ENCODE results near the gene POR.
"Not testable (repeated sequence)": the region's sequence is repeated elsewhere in the genome, so short reads cannot be mapped to it uniquely, and the experiment has no call there.

Gene POR

GRCh38 chr7:75887669-75888369 lies 27.1 kb upstream of the POR start:
- no peak for DNase-seq

DNA sequence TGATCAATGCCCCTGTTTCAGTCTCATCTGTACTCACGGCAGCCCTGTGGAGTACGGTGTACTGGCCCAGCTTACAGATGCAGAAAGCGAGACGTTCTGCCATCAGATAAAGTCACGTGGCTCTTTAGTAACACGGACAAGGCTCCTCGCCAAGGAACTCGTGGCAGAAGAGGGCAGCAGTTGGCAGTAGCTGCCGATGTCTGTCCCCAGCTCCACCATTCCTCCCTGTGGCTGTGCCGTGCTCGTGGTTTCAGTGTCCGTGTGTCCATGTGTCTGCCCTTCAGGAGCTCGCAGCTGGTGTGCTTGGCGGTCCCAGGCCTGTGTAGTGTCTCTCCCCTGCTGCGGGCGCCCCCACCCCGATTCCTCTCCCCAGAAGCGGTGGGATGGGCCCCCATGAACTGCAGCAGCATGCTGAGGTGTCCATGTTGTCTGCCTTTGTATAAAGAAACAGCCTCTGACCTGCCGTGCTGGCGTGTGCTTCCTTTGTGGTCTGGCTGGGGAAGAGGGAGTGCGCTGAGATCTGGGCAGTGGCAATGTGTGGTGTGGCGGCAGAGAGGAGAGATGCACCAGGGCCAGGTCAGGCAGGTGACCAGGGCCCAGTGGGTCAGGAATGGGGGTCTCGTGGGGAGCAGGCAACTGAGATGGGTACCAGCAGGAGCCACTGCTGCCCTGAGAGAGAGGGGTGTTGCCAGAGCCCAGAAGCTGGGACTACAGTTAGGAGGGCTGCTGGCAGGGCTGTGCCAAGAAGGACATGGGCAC lies 26.3 kb upstream of the POR start:
- no peak for DNase-seq

DNA sequence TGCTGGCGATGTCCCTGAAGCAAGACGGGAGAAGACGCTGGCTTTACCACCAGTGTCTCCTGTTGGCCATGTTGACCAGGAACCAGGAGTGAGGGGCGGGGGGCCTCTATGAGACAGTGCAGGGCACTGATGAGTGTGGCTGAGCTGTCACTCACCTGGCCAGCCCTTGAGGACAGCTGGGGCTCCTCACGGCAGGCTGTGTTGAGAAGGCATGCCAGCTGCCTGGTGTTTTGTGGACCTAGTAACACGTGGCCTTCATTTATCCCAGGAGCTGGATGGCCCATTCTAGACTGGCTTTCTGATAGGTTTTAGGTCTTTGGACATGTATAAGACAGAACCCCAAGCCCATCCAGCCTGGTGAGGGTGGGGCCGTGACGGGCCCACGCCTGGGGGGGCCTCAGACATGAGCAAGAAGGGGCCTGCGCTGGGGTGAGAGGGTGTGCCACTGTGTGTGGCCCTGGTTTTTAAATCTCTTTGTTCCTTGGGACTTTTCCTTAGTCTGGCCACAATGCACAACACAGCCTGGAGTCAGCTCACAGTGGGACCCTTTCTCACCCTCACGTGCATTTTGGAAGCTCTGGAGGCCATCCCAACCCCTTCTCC lies 25.6 kb upstream of the POR start:
- no peak for DNase-seq

- no peak for DNase-seq
These were observed 25.1 kb upstream of the POR start for GRCh38 chr7:75889826-75890225.

GRCh38 chr7:75891237-75891636 lies 23.7 kb upstream of the POR start:
- DNase-seq = not testable (repeated sequence)

DNA sequence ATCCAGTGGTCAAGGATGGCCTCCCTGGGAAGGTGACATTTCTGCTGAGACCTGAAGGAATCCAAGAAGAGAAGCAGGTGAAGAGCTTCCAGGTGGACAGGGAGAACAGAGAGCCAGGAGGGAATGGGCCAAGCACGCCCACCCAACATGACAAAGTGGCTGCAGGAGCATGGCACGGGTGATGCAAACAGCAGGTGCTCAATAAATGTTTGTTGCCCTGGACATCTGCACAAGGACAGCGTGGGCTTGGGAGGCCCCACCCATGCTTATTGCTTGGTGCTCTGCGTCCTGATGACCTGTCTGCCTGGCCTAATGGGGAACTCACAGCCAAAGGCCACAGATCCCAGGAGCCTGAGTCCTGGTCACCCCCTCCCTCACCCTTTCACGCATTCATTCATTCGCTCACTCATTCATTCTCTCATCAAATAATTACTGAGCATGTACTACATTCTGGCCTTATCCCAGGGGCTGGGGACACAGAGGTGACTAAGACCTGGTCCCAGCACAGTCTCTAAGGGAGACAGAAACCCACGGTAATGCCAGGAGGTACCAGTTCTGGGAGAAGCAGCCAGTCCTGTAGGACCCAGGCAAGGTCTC lies 23.0 kb upstream of the POR start:
- DNase-seq = no peak

DNA sequence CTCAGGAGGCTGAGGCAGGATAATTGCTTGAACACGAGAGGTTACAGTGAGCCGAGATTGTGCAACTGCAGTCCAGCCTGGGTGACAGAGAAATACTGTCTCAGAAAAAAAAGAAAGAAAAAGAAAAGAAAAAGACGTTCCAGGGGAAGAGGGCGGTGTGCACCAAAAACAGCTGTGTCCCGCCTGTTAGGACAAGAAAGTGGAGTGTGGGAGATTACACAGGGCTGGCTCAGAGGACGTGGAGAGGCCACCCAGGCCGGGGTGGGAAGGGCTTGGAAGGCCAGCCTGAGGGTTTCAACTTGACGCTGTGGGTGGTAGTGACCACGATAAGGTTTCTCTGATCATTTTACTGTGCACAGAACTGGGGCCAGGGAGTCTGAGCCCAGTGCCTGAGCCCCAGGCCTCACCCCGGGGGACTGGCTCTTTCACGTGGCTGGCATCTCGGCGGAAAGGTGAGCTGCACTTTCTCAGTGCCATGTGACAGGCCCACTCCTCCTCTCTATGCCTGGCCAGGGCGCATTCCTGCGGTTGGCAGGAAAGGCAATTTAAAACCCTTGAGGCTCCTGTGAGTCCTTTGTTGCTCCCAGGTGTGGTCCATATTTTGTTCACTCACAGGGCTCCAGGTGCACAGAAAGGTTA lies 22.2 kb upstream of the POR start:
- DNase-seq = no peak

GRCh38 chr7:75896803-75897327 lies 18.1 kb upstream of the POR start:
- no peak for DNase-seq

DNA sequence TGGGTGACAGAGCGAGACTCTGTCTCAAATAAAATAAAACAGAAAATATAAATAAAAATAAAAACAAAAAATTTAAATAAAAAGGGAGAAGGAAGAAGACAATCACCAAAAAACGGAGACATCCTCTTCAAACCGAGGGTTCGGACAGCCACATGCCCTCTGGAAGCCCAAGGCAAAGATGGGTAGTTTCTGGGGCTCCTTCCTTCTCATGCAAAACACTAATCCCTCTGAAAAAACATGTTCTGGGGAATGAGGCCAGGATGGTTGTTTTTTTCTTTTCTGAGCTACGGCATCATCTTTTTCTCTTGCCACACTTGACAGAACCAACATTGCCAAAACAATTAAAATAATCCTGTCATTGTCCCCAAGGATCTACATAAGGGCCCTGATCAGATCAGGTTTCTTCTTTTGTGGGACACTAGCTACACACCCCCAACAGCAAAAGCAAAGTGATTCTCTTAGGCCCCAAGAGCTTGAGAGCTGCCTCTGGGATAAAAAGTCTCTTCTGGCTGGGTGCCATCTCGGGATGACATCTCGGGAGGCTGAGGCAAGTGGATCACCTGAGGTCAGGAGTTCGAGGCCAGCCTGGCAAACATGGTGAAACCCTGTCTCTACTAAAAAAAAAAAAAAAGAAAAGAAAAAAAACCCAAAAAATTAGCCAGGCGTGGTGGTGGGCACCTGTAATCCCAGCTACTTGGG lies 14.2 kb upstream of the POR start:
- DNase-seq = no peak

DNA sequence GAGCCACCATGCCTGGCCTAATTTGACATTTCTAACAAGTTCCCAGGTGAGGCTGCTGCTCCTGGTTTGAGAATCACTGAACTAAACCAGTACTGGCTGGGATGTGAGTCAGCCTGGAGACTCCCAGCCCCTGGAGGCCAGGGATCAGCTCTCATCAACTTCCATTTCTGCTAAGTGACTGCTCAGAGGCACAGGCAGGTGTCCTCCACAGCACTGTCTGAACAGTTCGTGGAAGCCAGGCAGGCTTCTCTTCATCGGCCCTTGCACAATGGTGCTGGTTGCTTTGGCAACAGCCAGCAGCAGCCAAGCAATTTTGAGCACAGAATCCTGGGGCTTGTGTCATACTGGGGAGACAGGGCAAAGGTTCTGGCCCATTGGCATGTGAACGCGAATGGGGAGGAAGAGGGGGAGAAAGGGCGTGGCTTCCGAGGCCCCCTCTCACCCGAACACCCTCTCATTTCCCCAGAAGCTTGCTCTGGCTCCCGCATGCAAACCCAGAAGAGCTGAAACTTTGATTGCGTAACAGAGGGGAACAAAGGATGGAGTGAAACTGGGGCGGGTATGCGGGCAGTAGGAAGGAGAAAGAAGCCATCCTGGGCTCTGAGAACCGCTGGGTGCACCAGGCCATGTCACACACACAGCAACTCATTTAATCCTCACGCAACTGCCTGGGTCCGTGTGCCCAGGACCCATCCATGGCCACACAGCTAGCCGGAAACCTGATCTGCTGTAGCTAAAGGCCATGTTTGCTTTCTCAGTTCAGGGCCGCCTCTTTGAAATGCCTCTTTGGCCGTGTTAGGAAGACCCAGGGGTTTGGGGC lies 9.0 kb upstream of the POR start:
- DNase-seq = no peak

GRCh38 chr7:75906991-75907667 lies 7.8 kb upstream of the POR start:
- DNase-seq = no peak

DNA sequence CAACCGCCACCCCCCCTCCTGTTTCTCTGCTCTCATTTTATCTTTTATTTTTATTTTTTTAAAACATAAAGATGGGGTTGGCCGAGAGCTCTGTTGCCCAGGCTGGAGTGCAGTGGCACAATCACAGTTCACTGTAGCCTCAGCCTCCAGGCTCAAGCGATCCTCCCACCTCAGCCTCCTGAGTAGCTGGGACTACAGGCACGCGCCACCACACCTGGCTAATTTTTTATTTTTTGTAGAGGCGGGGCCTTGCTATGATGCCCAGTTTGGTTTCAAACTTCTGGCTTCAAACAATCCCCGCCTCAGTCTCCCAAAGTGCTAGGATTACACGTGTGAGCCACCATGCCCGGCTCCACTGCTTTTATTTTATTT lies 7.3 kb upstream of the POR start:
- not testable (repeated sequence) for DNase-seq

GRCh38 chr7:75909521-75910132 lies 5.3 kb upstream of the POR start:
- no peak for DNase-seq

- not testable (repeated sequence) for DNase-seq
These were observed 3.8 kb upstream of the POR start for GRCh38 chr7:75911186-75911585.

- no peak for DNase-seq
These were observed 1.5 kb upstream of the POR start for GRCh38 chr7:75913437-75913836.

- no peak for DNase-seq
These were observed 743 bp upstream of the POR start for GRCh38 chr7:75914169-75914654.

- no peak for DNase-seq
These were observed 631 bp downstream of the POR start for GRCh38 chr7:75915416-75916156.

GRCh38 chr7:75916259-75916658 lies 1.3 kb downstream of the POR start:
- DNase-seq = no peak

Data from stimulated activated CD4-positive, alpha-beta T cell treated with anti-CD3 and anti-CD28 coated beads, Interleukin-1b, Interleukin-23, amount 100 ng/mL, for 48 hours (primary cell).